BLaER1 (cell line): ENCODE results near the gene CCL22.
A peak's percentile ranks its signal among the peaks of the same experiment; 100 is the strongest.

Source experiments
- H3K27ac ChIP-seq: shearing (Covaris generic); formaldehyde crosslinking; 2 replicates; pipeline ENCODE4 v1.8.1; 2022
- H3K27me3 ChIP-seq: shearing (Covaris generic); formaldehyde crosslinking; 2 replicates; pipeline ENCODE4 v1.8.1; 2022
- H3K36me3 ChIP-seq: shearing (Covaris generic); formaldehyde crosslinking; 2 replicates; pipeline ENCODE4 v1.8.1; 2022
- H3K4me1 ChIP-seq: shearing (Covaris generic); formaldehyde crosslinking; 2 replicates; pipeline ENCODE4 v1.8.1; 2022
- H3K4me2 ChIP-seq: shearing (Covaris generic); formaldehyde crosslinking; 2 replicates; pipeline ENCODE4 v1.8.1; 2022
- H3K4me3 ChIP-seq: shearing (Covaris generic); formaldehyde crosslinking; 2 replicates; pipeline ENCODE4 v1.8.1; 2022
- H3K9ac ChIP-seq: shearing (Covaris generic); formaldehyde crosslinking; 2 replicates; pipeline ENCODE4 v1.8.1; 2022
- H3K9me3 ChIP-seq: shearing (Covaris generic); formaldehyde crosslinking; 2 replicates; pipeline ENCODE4 v1.8.1; 2022
- H4K20me1 ChIP-seq: shearing (Covaris generic); formaldehyde crosslinking; 2 replicates; pipeline ENCODE4 v1.8.1; 2022
- Cebpa-rat ChIP-seq: shearing (Covaris generic); IDR thresholded peaks from 2 replicates; pipeline ENCODE4 v1.8.1; 2022

The CCL22 gene

DNA sequence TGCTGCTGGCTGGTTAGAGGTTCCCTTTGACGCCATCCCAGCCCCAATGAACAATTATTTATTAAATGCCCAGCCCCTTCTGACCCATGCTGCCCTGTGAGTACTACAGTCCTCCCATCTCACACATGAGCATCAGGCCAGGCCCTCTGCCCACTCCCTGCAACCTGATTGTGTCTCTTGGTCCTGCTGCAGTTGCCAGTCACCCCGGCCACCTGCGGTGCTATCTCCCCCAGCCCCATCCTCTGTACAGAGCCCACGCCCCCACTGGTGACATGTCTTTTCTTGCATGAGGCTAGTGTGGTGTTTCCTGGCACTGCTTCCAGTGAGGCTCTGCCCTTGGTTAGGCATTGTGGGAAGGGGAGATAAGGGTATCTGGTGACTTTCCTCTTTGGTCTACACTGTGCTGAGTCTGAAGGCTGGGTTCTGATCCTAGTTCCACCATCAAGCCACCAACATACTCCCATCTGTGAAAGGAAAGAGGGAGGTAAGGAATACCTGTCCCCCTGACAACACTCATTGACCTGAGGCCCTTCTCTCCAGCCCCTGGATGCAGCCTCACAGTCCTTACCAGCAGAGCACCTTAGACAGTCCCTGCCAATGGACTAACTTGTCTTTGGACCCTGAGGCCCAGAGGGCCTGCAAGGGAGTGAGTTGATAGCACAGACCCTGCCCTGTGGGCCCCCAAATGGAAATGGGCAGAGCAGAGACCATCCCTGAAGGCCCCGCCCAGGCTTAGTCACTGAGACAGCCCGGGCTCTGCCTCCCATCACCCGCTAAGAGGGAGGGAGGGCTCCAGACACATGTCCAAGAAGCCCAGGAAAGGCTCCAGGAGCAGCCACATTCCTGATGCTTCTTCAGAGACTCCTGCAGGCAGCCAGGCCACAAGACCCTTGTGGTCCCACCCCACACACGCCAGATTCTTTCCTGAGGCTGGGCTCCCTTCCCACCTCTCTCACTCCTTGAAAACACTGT is 25.0 kb downstream of the CCL22 start:
- no peak overlapping the region for H3K4me3 ChIP-seq
- H3K27ac ChIP-seq: no peak overlapping the region
- H3K27me3 ChIP-seq: peaks cover 15% of the 10 kb centered on the region
- no peak overlapping the region for H3K9ac ChIP-seq
- peak overlapping the region; percentile 71 for H3K4me2 ChIP-seq
- H3K4me1 ChIP-seq: peaks cover 68% of the 10 kb centered on the region
- no peaks in the 10 kb centered on the region for H3K36me3 ChIP-seq
- H3K9me3 ChIP-seq: no peaks in the 10 kb centered on the region
- peaks cover 11% of the 10 kb centered on the region; the same call in 1 of the 2 replicates for H4K20me1 ChIP-seq
- TF ChIP-seq Cebpa-rat: no peak

DNA sequence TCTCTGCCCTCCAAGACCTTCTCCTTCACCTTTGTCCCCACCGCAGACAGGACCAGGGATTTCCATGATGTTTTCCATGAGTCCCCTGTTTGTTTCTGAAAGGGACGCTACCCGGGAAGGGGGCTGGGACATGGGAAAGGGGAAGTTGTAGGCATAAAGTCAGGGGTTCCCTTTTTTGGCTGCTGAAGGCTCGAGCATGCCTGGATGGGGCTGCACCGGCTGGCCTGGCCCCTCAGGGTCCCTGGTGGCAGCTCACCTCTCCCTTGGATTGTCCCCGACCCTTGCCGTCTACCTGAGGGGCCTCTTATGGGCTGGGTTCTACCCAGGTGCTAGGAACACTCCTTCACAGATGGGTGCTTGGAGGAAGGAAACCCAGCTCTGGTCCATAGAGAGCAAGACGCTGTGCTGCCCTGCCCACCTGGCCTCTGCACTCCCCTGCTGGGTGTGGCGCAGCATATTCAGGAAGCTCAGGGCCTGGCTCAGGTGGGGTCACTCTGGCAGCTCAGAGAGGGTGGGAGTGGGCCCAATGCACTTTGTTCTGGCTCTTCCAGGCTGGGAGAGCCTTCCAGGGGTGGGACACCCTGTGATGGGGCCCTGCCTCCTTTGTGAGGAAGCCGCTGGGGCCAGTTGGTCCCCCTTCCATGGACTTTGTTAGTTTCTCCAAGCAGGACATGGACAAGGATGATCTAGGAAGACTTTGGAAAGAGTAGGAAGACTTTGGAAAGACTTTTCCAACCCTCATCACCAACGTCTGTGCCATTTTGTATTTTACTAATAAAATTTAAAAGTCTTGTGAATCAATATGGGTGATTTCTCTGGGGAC is 25.9 kb downstream of the CCL22 start:
- H3K36me3 ChIP-seq: no peaks in the 10 kb centered on the region

DNA sequence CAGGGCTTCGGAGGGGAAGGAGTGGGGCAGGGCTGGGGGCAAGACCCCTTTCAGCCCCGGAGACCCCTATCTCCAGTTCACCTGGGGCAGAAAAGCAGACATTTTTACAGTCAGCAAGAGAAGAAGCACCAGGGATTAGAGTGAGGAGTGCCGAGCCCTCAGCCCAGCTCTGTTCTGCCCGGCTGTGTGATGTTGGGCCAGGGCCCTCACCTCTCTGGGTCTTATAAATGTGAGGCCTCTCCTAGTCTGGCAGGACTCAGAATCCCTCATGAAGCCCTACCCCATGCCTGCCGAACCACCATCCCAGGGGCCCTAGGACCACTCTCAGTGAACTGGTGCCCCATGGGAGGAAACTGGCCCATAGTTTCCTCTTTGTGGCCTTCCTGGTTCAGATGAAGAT is 26.5 kb downstream of the CCL22 start:
- no peak for TF ChIP-seq Cebpa-rat
- no peak overlapping the region for H3K27ac ChIP-seq
- peaks cover 15% of the 10 kb centered on the region for H3K27me3 ChIP-seq
- peak overlapping the region; percentile 71 for H3K4me2 ChIP-seq
- H3K4me1 ChIP-seq: peaks cover 67% of the 10 kb centered on the region
- no peaks in the 10 kb centered on the region for H3K36me3 ChIP-seq
- H3K9ac ChIP-seq: no peak overlapping the region
- H3K9me3 ChIP-seq: no peaks in the 10 kb centered on the region
- peaks cover 11% of the 10 kb centered on the region; the same call in 1 of the 2 replicates for H4K20me1 ChIP-seq
- no peak overlapping the region for H3K4me3 ChIP-seq

More for the DNA sequence above, 25.9 kb downstream of the CCL22 start:
- no peak overlapping the region for H3K4me3 ChIP-seq
- peaks cover 67% of the 10 kb centered on the region for H3K4me1 ChIP-seq
- peaks cover 11% of the 10 kb centered on the region; the same call in 1 of the 2 replicates for H4K20me1 ChIP-seq
- H3K4me2 ChIP-seq: peak overlapping the region; percentile 71
- TF ChIP-seq Cebpa-rat: no peak
- no peak overlapping the region for H3K27ac ChIP-seq
- no peaks in the 10 kb centered on the region for H3K9me3 ChIP-seq
- H3K27me3 ChIP-seq: peaks cover 15% of the 10 kb centered on the region
- no peak overlapping the region for H3K9ac ChIP-seq

DNA sequence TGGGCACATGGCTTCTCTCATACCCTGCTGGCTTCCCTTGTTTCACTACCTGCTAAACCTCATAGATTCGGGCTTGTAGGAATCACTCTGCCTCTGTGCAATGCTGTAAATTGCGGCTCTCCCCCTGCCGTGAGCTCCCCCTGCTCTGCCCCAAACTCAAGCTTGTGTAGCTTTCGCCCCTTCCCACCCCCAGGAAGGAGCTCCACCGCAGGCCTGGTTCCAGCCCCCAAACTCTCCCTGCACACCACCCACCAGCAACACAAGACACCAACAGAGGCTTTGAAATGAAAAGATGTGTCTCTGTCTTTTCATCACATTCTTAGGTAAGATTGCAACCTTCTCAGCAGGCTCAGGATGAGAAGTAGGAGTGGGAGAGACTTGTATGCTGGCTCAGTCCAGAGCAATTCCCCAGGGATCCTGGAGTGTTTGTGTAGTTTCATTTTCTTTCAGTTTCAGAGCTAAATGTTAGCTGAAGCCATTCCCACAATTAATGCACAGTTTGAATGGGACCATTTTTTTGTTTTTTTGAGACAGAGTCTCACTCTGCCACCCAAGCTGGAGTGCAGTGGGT is 27.9 kb downstream of the CCL22 start:
- peak overlapping the region; percentile 71 for H3K4me2 ChIP-seq
- no peak overlapping the region for H3K4me3 ChIP-seq
- H4K20me1 ChIP-seq: peaks cover 11% of the 10 kb centered on the region; the same call in 1 of the 2 replicates
- H3K27ac ChIP-seq: no peak overlapping the region
- TF ChIP-seq Cebpa-rat: no peak
- H3K27me3 ChIP-seq: peaks cover 15% of the 10 kb centered on the region
- no peaks in the 10 kb centered on the region for H3K36me3 ChIP-seq
- H3K9me3 ChIP-seq: no peaks in the 10 kb centered on the region
- H3K4me1 ChIP-seq: peaks cover 68% of the 10 kb centered on the region
- no peak overlapping the region for H3K9ac ChIP-seq

DNA sequence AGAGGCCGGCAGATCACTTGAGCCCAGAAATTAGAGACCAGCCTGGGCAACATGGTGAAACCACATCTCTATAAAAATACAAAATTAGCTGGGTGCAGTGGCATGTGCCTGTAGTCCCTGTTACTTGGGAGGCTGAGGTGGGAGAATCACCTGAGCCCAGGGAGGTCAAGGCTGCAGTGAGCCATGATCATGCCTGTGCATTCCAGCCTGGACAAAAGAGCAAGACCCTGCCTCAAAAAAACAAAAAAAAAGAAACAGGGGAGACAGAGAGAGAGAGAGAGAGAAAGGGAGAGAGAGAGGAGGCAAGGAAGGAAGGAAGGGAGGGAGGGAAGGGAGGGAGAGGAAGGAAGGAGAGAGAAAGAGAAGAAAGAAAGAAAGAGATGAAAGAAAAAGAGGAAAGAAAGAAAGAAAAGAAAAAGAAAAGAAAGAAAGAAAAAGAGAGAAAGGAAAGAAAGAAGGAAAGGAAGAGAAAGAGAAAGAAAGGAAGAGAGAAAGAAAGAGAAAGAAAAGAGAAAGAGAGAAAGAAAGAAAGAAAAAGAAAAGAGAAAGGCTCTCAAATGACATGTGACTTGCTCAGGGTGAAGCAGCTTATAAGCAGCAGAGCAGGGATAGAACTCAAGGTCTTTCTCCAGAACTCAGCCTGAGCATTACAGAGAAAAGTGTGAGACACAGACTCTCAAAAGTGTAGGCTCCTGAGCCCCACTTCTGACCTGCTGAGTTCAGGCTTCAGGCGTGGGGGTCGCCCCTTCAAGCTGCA is 29.2 kb downstream of the CCL22 start:
- TF ChIP-seq Cebpa-rat: no peak
- H3K36me3 ChIP-seq: no peaks in the 10 kb centered on the region
- H3K4me2 ChIP-seq: peak overlapping the region; percentile 71
- peaks cover 55% of the 10 kb centered on the region for H3K4me1 ChIP-seq
- H3K9me3 ChIP-seq: no peaks in the 10 kb centered on the region
- H3K4me3 ChIP-seq: no peak overlapping the region
- no peak overlapping the region for H3K9ac ChIP-seq
- H3K27ac ChIP-seq: no peak overlapping the region
- peaks cover 3% of the 10 kb centered on the region for H3K27me3 ChIP-seq
- H4K20me1 ChIP-seq: peaks cover 11% of the 10 kb centered on the region; the same call in 1 of the 2 replicates

DNA sequence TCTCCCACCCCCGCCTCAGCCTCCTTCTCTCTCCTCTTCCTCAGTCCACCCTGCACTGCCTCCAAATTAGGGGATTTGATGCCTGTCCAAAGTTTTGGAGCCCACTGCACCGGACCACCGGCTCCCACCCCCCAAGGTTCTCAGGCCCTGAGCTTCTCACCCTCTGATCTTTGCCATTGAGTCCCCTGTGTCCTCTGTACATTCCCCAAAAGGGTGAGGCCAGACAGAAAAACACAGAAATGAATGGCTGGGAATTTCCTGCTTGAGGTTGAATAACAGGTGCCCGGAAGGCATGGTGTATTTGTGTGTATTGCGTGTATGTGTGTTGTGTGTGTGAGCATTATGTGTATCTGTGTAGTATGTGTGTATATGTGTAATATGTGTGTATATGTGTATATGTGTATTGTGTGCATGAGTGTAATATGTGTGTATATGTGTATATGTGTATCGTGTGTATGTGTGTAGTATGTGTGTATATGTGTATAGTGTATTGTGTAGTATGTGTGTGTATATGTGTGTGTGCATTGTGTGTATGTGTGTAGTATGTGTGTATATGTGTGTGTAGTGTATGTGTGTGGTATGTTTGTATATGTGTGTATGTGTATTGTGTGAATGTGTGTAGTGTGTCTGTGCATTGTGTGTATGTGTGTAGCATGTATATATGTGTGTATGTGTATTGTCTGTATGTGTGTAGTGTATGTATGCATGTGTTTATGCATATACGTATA is 29.9 kb downstream of the CCL22 start:
- no peak overlapping the region for H3K4me2 ChIP-seq

DNA sequence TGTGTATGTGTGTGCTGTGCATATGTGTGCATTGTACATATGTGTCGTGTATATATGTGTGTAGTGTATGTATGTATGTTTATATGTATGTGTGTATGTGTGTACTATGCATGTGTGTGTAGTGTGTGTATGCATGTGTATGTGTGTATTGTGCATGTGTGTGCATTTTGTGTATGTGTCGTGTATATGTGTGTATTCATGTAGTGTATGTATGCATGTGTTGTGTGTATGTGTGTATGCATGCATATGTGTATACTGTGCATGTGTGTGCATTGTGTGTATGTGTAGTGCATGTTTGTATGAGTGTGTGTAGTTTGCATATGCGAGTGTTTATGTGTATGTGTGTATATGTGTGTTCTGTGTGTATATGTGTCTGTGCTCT is 30.5 kb downstream of the CCL22 start:
- Histone ChIP-seq H3K27ac (no peak overlapping the region), H3K4me2 (no peak overlapping the region), H3K4me1 (peaks cover 42% of the 10 kb centered on the region), H3K9me3 (no peaks in the 10 kb centered on the region), H3K9ac (no peak overlapping the region), H3K36me3 (no peaks in the 10 kb centered on the region), H3K4me3 (no peak overlapping the region), H4K20me1 (peaks cover 7% of the 10 kb centered on the region; the same call in 1 of the 2 replicates), H3K27me3 (no peaks in the 10 kb centered on the region)
- TF ChIP-seq Cebpa-rat: no peak

More for the DNA sequence above, 29.9 kb downstream of the CCL22 start:
- no peaks in the 10 kb centered on the region for H3K27me3 ChIP-seq
- H4K20me1 ChIP-seq: peaks cover 11% of the 10 kb centered on the region; the same call in 1 of the 2 replicates
- no peaks in the 10 kb centered on the region for H3K9me3 ChIP-seq
- no peak overlapping the region for H3K9ac ChIP-seq
- TF ChIP-seq Cebpa-rat: no peak
- H3K36me3 ChIP-seq: no peaks in the 10 kb centered on the region
- no peak overlapping the region for H3K4me3 ChIP-seq
- no peak overlapping the region for H3K27ac ChIP-seq
- peaks cover 47% of the 10 kb centered on the region for H3K4me1 ChIP-seq

DNA sequence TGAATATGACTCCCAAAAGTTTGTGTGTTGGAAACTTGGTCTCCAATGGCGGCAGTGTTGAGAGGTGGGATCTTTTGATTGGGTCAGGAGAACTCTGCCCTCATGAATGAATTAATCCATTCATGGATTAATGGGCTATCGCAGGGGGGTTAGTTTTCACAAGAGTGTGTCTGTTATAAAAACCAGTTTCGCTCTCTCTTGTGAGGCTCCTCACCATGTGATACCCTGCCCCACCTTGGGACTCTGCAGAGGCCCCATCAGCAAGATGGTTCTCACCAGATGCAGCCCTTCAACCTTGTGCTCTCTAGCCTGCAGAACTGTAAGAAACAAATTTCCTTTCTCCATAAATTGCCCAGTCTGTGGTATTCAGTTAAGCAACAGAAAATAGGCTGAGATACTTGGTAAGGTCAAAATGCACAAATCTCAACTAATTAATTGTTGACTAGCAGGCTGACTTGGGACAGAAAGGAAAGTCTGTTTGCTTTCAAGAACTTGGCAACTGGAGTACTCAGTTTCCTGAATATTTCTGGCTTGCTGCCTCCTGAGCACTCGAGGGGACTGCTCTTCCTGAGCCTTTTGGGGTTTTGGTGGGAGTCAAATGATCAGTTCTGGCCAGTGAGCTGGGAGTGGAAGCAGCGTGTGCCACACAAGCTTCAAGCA is 32.2 kb downstream of the CCL22 start:
- Histone ChIP-seq H3K4me1 (peaks cover 25% of the 10 kb centered on the region), H4K20me1 (no peaks in the 10 kb centered on the region), H3K9me3 (peaks cover 14% of the 10 kb centered on the region), H3K27me3 (no peaks in the 10 kb centered on the region), H3K4me2 (peak overlapping the region; percentile 1; the same call in 1 of the 2 replicates), H3K9ac (no peak overlapping the region), H3K4me3 (no peak overlapping the region), H3K36me3 (no peaks in the 10 kb centered on the region), H3K27ac (no peak overlapping the region)
- TF ChIP-seq Cebpa-rat: no peak
